AG10803 (cell line): ENCODE results near the gene RAD51B.

Experiments used
- DNase-seq: peaks from one replicate; pipeline ENCODE4 v3.0.0; 2010; ENCODE audit warnings: low read depth
- H3K4me3 ChIP-seq: 2 replicates; pipeline ENCODE4 v1.5.1; 2011; ENCODE audit warnings: mild to moderate bottlenecking, low read length, control low read depth
- TF ChIP-seq, protein P1 (sequence below): conservative IDR thresholded peaks from 2 replicates; pipeline ENCODE4 v1.5.1; 2011; ENCODE audit warnings: mild to moderate bottlenecking, low read length, control low read depth, inconsistent platforms

Gene RAD51B

DNA sequence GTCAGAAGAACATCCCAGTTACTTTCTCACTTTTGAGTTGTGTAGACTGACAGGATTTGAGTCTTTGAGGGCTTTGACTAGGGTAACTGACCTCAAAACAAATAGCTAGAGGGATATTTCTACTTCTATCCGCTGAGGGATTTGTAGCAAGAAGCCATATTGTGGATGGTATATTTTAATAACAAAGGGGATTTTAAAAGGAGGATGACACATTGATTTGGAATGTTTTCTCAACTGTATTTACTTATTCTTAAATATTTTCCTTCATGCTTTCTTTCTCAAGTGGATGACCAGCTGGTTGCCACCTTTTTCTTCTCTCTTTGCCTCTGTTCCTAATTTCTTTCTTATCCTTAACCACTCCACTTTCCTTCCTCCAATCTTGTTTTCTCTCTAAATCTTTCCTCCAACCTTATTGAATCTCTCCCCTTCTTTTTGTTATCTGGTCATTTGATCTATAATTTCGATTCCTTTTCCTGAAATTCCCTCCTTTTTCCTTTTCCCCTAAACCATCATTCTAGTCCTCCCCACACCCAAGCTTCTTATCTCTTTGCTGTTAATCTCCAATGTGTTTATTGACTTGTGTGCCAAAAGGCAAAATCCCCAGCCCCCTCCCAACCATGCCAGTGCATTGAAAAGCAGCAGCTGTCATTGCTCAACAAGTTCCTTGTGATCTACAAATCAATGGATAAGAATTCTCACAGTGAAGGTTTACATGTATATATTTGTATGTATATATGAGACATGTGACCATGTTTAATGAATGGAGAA lies 411.6 kb downstream of the RAD51B start:
- DNase-seq, result peak; percentile 59
- TF ChIP-seq, protein P1, sequence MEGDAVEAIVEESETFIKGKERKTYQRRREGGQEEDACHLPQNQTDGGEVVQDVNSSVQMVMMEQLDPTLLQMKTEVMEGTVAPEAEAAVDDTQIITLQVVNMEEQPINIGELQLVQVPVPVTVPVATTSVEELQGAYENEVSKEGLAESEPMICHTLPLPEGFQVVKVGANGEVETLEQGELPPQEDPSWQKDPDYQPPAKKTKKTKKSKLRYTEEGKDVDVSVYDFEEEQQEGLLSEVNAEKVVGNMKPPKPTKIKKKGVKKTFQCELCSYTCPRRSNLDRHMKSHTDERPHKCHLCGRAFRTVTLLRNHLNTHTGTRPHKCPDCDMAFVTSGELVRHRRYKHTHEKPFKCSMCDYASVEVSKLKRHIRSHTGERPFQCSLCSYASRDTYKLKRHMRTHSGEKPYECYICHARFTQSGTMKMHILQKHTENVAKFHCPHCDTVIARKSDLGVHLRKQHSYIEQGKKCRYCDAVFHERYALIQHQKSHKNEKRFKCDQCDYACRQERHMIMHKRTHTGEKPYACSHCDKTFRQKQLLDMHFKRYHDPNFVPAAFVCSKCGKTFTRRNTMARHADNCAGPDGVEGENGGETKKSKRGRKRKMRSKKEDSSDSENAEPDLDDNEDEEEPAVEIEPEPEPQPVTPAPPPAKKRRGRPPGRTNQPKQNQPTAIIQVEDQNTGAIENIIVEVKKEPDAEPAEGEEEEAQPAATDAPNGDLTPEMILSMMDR, result no peak
- H3K4me3 ChIP-seq, result no peak overlapping the region

GRCh38 chr14:68231898-68232297 lies 412.3 kb downstream of the RAD51B start:
- no peak overlapping the region for H3K4me3 ChIP-seq
- DNase-seq, result no peak
- TF ChIP-seq, protein P1, result no peak

DNA sequence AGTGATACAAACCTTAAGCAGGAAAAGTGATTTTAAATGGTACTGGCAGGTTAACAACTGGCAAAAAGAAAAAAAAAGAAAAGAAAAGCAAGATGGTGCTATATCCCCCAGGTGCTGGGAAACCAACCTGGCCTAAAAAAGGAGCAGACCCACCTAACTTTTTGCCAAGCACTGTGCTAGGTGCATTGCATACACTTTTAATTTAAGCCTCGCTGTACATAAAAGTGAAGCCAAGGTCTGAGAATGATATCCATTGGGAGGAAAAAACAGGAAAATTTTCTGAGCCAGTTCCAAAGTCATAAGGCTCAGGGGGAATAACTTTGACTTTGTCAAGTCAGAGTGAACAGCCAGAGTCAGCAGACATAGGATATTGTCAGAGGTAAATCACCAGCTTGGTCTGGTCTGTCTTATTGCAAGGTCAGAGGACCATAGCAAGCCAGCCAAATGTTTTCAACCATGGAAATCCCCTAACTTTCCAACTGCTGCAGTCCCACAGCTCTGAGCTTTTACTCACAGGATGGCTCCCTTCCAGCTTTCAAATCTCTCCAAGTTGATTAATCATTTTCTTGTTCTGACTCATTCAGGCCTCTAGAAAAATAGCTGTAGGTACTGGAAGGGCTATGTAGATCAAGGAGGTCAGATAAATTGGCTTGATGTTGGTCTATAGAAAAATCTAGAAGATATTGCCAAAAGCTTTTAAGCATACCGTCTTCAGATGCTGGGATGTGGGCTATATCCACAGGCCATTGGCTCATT lies 412.9 kb downstream of the RAD51B start:
- TF ChIP-seq, protein P1, result no peak
- peak; percentile 97 for DNase-seq
- H3K4me3 ChIP-seq, result no peak overlapping the region

GRCh38 chr14:68233101-68233784 lies 413.7 kb downstream of the RAD51B start:
- TF ChIP-seq, protein P1, result no peak
- no peak overlapping the region for H3K4me3 ChIP-seq
- DNase-seq, result no peak

- TF ChIP-seq, protein P1, result no peak
- DNase-seq, result no peak
- no peak overlapping the region for H3K4me3 ChIP-seq
Measured at GRCh38 chr14:68234101-68234905, 414.7 kb downstream of the RAD51B start.

- DNase-seq, result no peak
- no peak overlapping the region for H3K4me3 ChIP-seq
- TF ChIP-seq, protein P1, result no peak
Measured at GRCh38 chr14:68235011-68235410, 415.4 kb downstream of the RAD51B start.
